GOT3 (cell line): ENCODE measurements around the gene SRGAP1.
A peak's percentile ranks its signal among the peaks of the same experiment; 100 is the strongest.
"Not testable (repeated sequence)": the region's sequence is repeated elsewhere in the genome, so short reads cannot be mapped to it uniquely, and the experiment has no call there.

Source experiments
- DNase-seq: peaks from one replicate; lab custom pipeline; 2025; ENCODE audit warnings: mixed read lengths; lab: John Stamatoyannopoulos, UW

The SRGAP1 gene

DNA sequence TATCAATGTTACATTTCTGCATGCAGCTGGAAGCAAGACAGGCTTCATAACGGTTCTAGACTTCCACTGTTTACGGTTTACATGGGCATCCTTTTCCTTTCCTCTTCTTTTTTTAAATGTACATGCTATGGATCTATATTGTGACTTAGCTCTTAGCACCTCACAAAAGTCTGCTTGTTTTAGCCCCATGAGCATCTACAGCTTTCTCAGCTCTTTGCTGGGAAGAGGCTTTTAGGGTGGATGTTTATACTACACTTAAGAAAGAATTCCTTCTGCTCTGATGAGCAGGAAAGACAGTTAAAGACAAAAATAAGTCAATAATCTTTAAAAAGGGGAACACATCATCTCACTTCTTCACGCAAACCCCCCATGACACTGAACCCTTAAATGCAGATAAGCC is 326.2 kb downstream of the SRGAP1 start:
- DNase-seq = no peak

DNA sequence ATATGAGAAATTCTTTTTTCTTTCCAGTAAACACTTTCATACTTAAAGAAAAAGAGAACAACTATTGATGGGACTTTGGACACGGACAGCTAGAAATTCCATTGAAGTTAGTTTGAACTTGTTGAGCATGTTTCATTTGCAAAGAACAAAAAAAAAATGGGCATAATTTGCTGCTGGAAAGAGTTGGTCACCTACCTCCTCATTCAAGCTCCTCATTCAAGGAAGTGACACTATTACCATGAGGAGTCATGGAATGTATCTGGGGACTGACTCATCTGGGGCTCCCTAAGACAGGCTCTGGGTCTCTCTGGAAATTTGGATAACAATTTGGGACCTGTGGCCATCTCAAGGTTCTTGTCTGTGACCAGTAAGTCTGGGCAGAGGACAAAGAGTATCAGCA is 327.2 kb downstream of the SRGAP1 start:
- DNase-seq = no peak

DNA sequence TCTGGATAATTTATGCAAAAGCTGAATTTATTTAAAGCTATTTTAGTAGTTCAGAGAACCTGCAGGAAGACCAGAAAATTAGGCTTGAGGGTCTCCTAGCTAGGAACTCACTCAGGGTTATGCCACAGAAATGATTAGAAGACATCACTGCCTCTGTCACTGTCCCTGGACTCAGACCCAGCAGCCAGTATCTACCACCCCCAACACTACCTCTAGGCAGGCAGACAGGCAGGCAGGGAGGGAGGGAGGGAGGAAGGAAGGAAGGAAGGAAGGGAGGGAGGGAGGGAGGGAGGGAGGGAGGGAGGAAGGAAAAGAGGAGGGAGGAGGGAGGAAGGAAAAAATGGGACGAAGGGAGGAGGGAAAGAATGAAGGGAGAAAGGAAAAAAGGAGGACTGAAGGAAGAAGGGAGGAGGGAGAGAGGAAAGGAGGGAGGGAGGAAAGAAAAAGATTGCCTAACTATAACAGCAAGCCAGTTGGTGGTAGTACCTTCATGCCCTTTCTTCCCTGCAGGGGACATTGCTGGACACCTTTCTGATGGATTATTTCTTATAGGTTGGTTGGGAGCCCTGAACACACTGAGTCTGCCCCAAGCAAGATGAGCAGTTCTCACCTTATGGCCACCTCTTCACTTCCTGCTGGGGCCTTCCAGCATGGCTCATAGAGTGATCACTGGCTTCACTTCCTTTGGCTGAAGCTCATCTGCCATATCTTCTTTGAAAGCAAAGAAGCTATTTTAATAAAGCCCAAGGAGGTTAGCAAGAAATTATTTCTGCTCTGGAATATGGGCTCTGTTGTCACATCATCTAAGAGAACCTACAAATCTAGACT is 327.9 kb downstream of the SRGAP1 start:
- no peak for DNase-seq

DNA sequence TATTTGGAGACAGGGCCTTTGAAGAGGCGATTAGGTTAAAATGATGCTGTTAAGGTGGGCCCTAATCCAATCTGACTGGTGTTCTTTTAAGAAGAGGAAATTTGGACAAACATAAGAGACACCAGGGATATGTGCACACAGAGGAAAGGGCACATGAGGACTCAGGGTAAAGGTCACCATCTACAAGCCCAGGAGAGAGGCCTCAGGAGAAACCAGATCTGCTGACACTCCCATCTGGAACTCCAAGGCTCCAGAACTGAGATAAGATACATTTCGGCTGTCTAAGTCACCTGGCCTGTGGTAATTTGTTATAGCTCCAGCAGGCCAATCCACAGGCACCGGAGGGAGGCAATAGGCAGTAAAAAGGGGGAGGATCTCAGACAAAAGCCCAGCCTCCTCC is 329.0 kb downstream of the SRGAP1 start:
- no peak for DNase-seq

DNA sequence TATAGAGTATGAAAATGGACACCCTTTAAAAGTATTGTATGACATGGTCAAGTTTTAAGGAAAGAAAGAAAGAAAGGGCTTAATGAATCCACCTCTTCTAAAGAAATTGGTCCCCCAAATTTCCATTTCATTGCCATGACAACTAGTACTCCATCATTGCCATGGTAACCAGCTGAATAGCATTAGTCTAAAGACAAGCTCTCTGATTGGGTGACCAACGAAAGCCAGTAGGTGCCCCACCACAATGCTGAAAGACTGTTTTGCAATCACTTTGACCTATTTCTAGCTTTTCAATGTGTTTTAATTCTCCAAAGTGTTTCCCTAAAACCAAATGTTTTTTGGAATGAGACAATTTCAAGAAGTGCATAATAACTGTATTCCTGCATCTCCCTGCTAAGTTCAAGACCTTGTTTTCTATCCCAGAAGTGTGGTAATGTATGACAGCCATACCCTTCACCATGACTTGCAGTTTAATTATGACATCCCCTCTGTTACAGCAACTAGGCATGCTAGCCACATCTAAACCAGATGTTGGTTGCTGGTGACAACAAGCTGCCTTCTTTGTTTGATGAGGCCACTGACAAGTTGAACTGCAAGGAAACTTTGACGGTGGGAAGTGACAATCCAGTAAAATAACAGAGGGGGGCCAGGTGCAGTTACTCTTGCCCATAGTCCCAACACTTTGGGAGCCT is 330.9 kb downstream of the SRGAP1 start:
- DNase-seq = no peak

DNA sequence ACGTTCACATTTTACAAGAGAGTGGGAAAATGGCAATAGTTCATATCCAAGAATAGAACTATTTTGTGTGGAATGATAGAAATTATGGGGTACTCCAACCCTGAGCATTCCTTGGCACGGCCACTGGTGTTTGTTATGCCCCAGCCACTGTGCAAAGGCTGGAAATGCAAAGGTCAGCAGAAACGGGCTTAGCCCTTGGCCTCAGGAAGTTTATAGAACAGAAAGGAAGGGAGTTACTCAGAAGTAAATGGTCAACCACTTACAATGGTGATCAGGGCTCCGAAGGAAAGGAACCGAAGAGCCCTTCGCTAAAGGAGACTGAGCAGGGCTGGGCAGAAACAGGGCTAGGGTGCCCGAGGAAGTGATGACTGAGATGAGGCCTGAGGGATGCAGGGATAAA is 332.5 kb downstream of the SRGAP1 start:
- no peak for DNase-seq

DNA sequence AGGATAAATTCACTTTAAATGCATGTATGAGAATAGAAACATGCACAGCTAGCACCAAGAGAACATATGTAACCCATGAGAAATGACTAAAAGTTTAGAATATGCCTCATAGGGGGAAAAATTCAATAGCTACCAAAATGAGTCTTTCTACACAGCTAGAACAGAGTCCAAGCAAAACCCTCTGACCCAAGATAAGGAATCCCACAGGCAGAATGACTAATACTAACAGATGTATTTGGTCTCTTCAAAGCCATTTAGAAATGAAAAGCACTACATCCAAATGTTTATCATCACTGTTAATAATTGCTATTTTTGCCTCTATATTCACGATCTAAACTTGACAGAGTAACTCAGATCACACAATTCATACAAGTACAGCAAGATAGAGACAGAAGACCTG is 333.6 kb downstream of the SRGAP1 start:
- no peak for DNase-seq

DNA sequence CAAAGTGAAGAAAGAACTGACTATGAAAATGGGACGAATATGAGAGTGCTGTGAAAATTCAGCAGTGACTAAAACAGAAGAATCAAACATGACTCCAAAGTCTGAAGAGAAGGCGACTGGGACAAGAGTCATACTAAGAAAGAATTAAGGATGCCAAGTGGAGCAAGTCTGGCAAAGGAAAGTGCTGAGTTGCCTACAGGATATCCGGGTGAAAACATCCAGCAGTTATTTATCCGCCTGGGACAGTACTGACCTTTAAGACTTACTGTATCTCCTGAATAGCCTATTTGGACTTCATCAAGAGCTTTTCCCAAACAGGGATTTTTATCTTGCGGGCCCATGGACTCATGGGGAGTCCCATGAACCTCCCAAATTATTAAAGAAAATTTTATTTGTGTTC is 336.5 kb downstream of the SRGAP1 start:
- no peak for DNase-seq

DNA sequence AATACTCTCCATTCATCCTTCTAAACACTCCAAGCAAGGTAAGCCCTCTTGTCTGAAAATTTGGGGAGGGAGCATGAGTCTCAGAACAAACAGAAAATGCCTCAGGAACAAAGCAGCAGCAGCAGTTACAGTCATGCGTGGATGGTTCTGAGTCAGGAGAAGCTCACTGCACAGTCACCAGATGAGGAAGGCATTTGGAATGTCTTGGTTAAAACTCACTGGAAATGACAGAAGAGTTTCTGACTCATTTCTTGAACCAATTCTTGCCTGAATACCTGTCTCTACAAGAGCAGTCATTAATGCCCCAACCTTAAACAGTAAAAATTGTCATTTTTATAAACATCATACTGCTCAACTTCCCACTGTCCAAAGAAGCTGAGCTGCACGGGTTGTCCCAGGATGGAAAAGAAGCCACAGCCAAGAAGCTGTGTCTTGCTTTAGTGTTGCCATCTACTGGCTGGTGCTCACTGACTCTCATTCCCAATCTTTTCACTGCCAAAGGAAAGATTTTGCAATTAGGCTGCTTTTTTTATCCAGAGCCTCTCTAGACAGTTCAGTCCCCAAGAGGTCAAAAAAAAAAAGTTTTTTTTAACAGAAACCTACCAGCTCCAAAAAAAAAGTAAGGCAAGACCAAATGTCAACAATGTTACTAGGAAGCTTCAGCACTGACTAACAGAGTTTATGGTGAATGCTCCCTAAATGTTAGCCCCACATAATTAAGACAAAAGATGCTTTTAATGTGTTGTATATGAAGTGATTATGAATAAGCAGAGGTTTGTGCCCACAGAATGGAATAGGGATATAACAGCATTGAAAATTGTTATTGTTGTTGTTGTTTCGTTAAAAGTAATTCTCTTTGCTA is 337.2 kb downstream of the SRGAP1 start:
- peak; percentile 100 for DNase-seq

DNA sequence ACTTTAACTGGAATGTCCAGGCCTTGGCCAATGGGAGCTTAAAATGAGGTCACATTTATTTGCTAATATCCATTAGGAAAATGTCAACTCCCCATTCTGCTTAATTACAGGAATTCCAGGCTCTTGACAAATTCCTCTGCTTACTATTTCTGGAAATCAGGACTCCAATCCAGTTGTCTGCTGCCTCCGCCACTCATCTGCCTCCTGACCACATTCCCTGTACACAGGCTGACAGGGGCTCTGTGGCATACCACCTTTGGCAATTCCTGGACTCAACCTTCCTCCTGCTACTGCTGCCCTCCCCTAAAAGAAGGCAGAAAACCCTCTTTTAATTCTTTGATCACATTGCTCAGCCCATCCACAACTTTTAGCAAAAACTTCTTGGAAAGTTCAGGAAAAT is 339.7 kb downstream of the SRGAP1 start:
- DNase-seq = no peak

DNA sequence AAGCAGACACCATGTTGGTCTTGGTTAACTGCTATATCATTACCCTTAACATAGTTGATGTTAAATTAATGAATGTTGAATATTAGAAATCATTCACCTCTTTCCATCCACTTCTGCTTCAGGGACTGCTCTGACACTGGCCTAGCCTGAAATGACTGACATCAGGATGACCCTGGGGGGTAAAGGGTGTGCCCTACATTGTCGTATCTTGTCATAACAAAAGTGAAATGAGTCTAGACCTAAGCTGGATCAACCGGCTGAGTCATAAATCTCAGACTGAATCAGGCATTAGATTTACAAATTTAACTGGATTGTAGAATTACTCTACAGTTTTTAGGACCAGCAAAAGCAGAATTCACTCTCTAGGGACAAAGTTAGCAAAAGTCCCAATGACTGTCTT is 342.3 kb downstream of the SRGAP1 start:
- DNase-seq = no peak

DNA sequence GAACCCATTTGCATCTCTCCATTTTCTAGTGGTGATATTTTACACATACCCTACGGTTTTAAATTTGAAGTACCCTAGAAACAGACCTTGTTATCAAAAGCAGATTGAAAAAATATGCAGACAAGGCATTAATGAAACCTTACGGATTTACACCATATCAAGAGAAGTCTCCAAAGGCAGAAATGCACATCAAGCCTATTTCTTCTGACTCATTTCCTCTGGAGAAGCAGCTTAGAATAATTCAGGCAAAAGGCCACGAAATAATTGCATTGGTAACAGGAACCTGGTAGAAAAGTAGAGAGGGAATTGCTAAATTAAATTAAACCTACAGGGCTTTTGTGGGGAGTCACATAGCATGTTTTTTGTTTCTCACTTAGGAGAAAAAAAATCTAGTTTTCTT is 342.9 kb downstream of the SRGAP1 start:
- no peak for DNase-seq

DNA sequence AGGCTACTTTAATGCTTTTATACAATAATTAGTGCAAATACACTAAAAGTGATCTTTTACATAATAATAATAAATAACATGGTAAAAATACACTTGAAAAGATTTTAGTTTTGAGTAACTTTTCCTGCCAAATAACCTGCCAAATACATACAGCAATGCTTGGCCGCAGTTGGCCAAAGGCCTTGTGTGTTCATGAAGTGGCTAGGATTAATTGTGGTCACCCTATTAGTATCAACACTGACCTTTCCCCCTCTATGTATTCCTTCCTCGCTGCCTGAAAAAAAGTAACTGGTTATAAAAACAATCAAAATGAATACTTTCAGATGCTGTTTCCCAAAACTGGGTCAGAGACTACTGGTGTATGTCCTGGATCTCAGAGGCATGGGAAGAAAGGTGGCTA is 343.3 kb downstream of the SRGAP1 start:
- no peak for DNase-seq

DNA sequence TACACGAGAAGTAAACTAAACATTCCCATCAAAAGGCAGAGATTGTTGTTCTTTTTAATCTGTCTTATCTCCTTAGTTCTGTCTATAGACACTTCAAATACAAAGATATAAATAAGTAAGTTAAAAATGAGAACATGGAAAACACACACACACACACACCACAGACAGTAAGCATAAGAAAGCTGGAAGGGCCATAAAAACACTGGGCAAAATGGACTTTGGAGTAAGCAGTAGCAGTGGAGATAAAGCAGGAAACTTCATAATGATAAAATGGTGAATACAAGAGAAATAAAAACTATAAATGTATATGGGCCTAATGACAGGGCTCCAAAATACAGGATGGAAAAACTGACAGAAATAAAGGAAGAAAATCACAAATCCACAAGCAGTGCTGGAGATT is 345.0 kb downstream of the SRGAP1 start:
- no peak for DNase-seq

DNA sequence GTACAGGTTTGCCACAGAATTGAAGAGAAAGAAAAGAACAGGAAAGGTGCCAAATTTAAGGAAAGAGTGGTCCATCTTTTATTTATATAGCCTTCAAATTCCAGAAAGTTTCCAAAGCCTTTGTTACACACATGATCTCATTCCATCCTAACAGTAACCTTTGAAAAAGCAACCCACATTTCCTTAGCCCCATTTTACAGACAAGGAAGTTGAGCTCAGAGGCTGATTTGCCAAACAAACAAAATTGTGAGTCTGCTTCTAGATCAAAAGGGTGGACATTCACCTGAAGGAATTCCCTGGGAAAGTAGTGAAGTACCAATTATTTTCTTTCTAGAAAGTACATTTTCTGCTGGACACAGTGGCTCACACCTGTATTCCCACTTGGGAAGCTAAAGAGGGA is 345.6 kb downstream of the SRGAP1 start:
- DNase-seq = no peak

DNA sequence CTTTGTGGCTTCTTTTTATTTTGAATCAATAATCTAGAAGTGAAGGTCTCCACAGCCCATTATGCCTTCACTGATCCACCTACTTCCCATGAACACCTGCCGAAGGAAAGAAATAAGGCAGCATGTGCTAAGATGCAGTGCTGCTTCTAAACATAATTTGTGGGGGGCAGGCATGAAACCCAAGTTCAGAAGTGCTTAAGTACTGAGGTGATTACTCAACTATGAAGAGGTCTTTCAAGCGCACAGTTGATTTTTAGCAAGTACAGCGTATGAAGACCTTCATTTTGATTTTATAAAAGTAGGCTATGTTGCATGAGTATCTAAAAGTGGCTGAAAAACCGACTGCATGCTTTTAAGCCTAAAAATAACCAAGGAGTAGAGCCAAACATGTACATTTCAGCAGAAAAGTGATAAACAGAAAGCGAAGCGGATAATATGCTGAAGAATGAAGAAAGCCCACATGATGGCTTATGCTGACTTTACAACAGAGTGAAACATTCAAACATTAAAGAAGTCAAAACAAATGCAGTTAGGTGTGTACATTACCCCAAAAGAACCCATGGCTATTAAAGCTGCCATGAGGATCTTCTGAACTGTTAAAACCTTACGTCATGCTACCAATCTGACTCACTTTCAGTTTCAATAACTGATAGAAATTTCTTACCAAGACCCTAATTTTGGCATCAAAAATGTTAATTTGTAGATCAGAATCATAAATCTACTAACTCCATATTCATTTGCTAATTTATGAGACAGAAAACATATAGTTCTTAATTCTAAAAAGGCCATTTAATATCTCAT is 348.3 kb downstream of the SRGAP1 start:
- no peak for DNase-seq

DNA sequence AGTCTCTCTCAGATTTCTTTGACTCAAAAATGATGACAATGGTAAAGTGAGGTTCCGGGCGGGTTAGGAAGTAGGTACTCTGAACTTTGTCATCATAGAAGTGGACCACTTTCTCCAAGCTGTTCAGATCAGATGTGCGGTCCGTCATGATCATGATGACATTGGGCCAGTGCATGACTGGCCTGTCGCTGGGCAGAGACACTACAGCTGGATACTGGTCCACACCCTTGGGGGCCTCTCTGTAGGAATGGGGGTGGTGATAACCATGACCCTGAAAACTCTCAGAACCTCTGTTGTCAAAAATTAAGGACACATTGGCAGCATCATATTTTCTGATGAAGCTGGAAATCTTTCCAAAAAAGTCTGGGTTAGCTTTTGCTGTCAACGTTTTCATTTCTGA is 349.4 kb downstream of the SRGAP1 start:
- no peak for DNase-seq

DNA sequence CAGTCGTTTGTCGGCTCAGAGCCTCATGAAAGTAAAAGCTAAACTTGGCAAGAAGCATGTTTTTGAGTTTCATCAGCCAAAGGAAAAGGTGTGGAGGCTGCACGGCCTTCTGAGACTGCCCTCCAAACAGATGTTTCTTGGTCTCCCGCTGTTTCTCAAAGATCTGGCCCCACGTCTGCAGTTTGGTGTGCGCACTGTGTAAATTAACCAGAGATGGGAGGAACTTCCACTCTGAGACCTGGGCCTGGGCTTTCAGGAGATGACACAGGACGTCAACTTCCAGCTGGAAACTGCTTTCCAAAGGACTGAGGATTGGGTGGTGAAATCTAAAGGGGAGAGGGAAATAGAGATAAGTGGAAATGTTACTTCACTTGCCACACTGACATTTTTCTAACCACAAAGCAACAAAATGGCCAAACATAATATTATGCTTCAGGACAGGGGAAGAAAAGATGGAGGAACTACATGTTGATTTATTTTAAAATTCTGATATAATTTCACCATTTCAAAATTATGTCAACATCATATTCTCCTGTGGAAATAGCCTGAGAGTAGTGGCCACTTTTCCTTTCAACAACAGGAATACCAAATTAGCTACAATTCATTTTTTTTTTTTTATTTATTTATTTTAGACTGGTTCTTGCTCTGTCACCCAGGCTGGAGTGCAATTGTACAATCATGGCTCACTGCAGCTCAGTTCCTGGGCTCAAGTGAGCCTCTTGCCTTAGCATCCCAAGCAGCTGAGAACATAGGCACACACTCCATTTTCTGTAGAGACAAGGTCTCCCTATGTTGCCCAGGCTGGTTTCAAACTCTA is 350.0 kb downstream of the SRGAP1 start:
- no peak for DNase-seq

DNA sequence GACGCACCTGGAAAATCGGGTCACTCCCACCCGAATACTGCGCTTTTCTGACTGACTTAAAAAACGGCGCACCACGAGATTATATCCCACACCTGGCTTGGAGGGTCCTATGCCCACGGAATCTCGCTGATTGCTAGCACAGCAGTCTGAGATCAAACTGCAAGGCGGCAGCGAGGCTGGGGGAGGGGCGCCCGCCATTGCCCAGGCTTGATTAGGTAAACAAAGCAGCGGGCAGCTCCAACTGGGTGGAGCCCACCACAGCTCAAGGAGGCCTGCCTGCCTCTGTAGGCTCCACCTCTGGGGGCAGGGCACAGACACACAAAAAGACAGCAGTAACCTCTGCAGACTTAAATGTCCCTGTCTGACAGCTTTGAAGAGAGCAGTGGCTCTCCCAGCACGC is 351.3 kb downstream of the SRGAP1 start:
- not testable (repeated sequence) for DNase-seq

DNA sequence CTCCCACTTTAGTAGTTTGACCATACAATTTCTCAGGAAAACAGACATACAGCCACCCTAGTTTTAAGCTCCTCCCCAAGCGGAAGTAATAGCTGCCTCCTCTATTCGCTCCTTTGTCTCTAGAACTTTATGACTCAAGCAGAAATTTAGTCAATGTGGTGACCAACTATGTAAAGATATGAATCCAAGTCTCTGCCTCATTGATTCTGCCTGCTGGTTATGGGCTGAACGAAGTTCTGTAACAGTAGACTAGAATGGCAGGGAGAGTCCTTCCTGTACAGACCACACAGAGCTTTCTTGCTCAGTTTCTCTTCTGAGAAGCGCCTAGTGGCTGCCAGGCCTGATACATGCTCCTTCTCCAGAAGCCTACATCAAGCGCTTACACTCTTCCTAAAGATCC is 358.5 kb downstream of the SRGAP1 start:
- DNase-seq = no peak

DNA sequence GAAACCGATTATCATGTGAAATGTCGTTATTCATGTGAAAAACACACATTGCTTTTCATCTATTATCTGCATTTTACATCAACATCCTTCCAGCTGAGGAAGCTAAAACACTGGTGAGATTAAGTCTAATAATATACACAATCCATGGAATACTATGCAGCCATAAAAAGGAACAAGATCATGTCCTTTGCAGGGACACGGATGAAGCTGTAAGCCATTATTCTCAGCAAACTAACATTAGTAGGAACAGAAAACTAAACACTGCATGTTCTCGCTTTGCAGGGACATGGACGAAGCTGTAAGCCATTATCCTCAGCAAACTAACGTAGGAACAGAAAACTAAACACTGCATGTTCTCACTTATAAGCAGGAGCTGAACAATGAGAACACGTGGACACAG is 359.3 kb downstream of the SRGAP1 start:
- DNase-seq = no peak
